Trophoblast cell (in vitro differentiated cells and primary cell): ENCODE data around the gene HRH4.

Source experiments
- DNase-seq, 2 donors: peaks; one replicate each; pipeline ENCODE4 v3.0.0-alpha.2; 2016
- H2AFZ ChIP-seq: 2 replicates; pipeline ENCODE4 v1.6.1; 2013; ENCODE audit warnings: low read length, moderate library complexity, mild to moderate bottlenecking; ENCODE audit not compliant: insufficient read depth, poor library complexity
- H2AK5ac ChIP-seq: 2 replicates; pipeline ENCODE4 v1.6.1; 2013; ENCODE audit warnings: mild to moderate bottlenecking, low read length
- H2BK120ac ChIP-seq: 2 replicates; pipeline ENCODE4 v1.6.1; 2013; ENCODE audit warnings: low read length, mild to moderate bottlenecking, moderate library complexity; ENCODE audit not compliant: insufficient read depth, poor library complexity
- H2BK12ac ChIP-seq: 2 replicates; pipeline ENCODE4 v1.6.1; 2013; ENCODE audit warnings: mild to moderate bottlenecking, low read length, moderate library complexity
- H2BK5ac ChIP-seq: 2 replicates; pipeline ENCODE4 v1.6.1; 2013; ENCODE audit warnings: low read length, low read depth, moderate library complexity, mild to moderate bottlenecking; ENCODE audit not compliant: poor library complexity
- H3K14ac ChIP-seq: 2 replicates; pipeline ENCODE4 v1.6.1; 2013; ENCODE audit warnings: mild to moderate bottlenecking, low read length
- H3K18ac ChIP-seq: 2 replicates; pipeline ENCODE4 v1.6.1; 2013; ENCODE audit warnings: mild to moderate bottlenecking, low read length
- H3K23ac ChIP-seq: 2 replicates; pipeline ENCODE4 v1.6.1; 2013; ENCODE audit warnings: low read length
- H3K27ac ChIP-seq: 2 replicates; pipeline ENCODE4 v1.5.1; 2013; ENCODE audit warnings: low read depth, mild to moderate bottlenecking, inconsistent platforms, low read length, moderate library complexity
- H3K27me3 ChIP-seq: 2 replicates; pipeline ENCODE4 v1.6.1; 2013; ENCODE audit warnings: inconsistent platforms, mild to moderate bottlenecking, low read length, moderate library complexity; ENCODE audit not compliant: insufficient read depth
- H3K36me3 ChIP-seq, 2 experiments: 1 replicate in 1 of 2; 2 replicates in 1 of 2; pipeline ENCODE4 v1.6.1; 2013; ENCODE audit warnings: low read length in 2 of 2, mild to moderate bottlenecking in 2 of 2, moderate library complexity in 1 of 2; ENCODE audit not compliant: insufficient read depth in 2 of 2, control insufficient read depth in 1 of 2
- H3K4ac ChIP-seq: 2 replicates; pipeline ENCODE4 v1.6.1; 2013; ENCODE audit warnings: low read depth, mild to moderate bottlenecking, low read length, moderate library complexity
- H3K4me1 ChIP-seq, 2 experiments: 1 replicate in 1 of 2; 2 replicates in 1 of 2; pipeline ENCODE4 v1.6.1; 2013; ENCODE audit warnings: low read length in 2 of 2, mild to moderate bottlenecking in 2 of 2, moderate library complexity in 1 of 2; ENCODE audit not compliant: insufficient read depth in 2 of 2, control insufficient read depth in 1 of 2
- H3K4me2 ChIP-seq: 2 replicates; pipeline ENCODE4 v1.6.1; 2013; ENCODE audit warnings: inconsistent platforms, mild to moderate bottlenecking, low read length, moderate library complexity
- H3K4me3 ChIP-seq: 2 replicates; pipeline ENCODE4 v1.5.1; 2013; ENCODE audit warnings: mild to moderate bottlenecking, low read depth, low read length, inconsistent platforms
- H3K79me1 ChIP-seq: one replicate; pipeline ENCODE4 v1.6.1; 2013; ENCODE audit warnings: low read length
- H3K79me2 ChIP-seq: 2 replicates; pipeline ENCODE4 v1.6.1; 2013; ENCODE audit warnings: low read length, mild to moderate bottlenecking; ENCODE audit not compliant: control insufficient read depth, insufficient read depth, poor library complexity
- H3K9ac ChIP-seq: 2 replicates; pipeline ENCODE4 v1.6.1; 2013; ENCODE audit warnings: mild to moderate bottlenecking, low read length
- H3K9me3 ChIP-seq: 2 replicates; pipeline ENCODE4 v1.6.1; 2013; ENCODE audit warnings: low read depth, mild to moderate bottlenecking, control low read depth, inconsistent platforms, low read length; ENCODE audit not compliant: insufficient read depth
- H4K12ac ChIP-seq: 2 replicates; pipeline ENCODE4 v1.6.1; 2013; ENCODE audit warnings: low read depth, mild to moderate bottlenecking, low read length, moderate library complexity
- H4K8ac ChIP-seq: 2 replicates; pipeline ENCODE4 v1.6.1; 2013; ENCODE audit warnings: low read depth, mild to moderate bottlenecking, low read length, moderate library complexity
- H4K91ac ChIP-seq: one replicate; pipeline ENCODE4 v1.6.1; 2013; ENCODE audit warnings: low read depth, mild to moderate bottlenecking, low read length, moderate library complexity
- WGBS: extraction: QIAGEN DNeasy Blood & Tissue Kit; methylation state at CpG from one replicate; pipeline ENCODE4 v1.1.7; 2013; ENCODE audit warnings: missing lambda C conversion rate; ENCODE audit not compliant: insufficient read length, insufficient coverage; ENCODE audit errors: extremely low coverage; 5-methylcytosine and 5-hydroxymethylcytosine counted together

The HRH4 gene

GRCh38 chr18:24514439-24514838 lies 54.0 kb downstream of the HRH4 start:
- H4K12ac ChIP-seq: no peak overlapping the region
- H2BK12ac ChIP-seq: no peak overlapping the region
- H4K8ac ChIP-seq: no peak overlapping the region
- no peak overlapping the region for H3K18ac ChIP-seq
- H2AFZ ChIP-seq: no peak overlapping the region
- no peak overlapping the region for H3K4me2 ChIP-seq
- no peak overlapping the region for H2AK5ac ChIP-seq
- no peaks in the 10 kb centered on the region for H3K79me1 ChIP-seq
- H2BK5ac ChIP-seq: no peak overlapping the region
- no peaks in the 10 kb centered on the region for H3K4me1 ChIP-seq
- H3K23ac ChIP-seq: no peak overlapping the region
- no peaks in the 10 kb centered on the region for H3K36me3 ChIP-seq
- no peaks in the 10 kb centered on the region for H3K27me3 ChIP-seq
- H3K4me3 ChIP-seq: no peak overlapping the region
- peaks cover 3% of the 10 kb centered on the region for H3K9me3 ChIP-seq
- no peak overlapping the region for H3K14ac ChIP-seq
- no peak overlapping the region for H2BK120ac ChIP-seq
- WGBS: no CpG with 5 or more reads among the region's 2 CpGs
- no peak overlapping the region for H4K91ac ChIP-seq
- DNase-seq: peak; percentile 15 to 69
- H3K79me2 ChIP-seq: no peaks in the 10 kb centered on the region
- no peak overlapping the region for H3K9ac ChIP-seq
- no peak overlapping the region for H3K4ac ChIP-seq
- no peak overlapping the region for H3K27ac ChIP-seq

GRCh38 chr18:24515721-24516120 lies 55.3 kb downstream of the HRH4 start:
- Histone ChIP-seq H4K91ac (no peak overlapping the region), H3K9me3 (peaks cover 3% of the 10 kb centered on the region), H3K27ac (no peak overlapping the region), H2BK5ac (no peak overlapping the region), H3K79me1 (no peaks in the 10 kb centered on the region), H3K27me3 (no peaks in the 10 kb centered on the region), H4K12ac (no peak overlapping the region), H2AFZ (no peak overlapping the region), H2BK12ac (no peak overlapping the region), H2BK120ac (no peak overlapping the region), H3K4me3 (no peak overlapping the region), H4K8ac (no peak overlapping the region), H3K4me1 (no peaks in the 10 kb centered on the region), H3K4ac (no peak overlapping the region), H3K79me2 (no peaks in the 10 kb centered on the region), H2AK5ac (no peak overlapping the region), H3K4me2 (no peak overlapping the region), H3K23ac (no peak overlapping the region), H3K36me3 (no peaks in the 10 kb centered on the region), H3K18ac (no peak overlapping the region), H3K14ac (no peak overlapping the region), H3K9ac (no peak overlapping the region)
- WGBS: no CpG with 5 or more reads among the region's 2 CpGs
- no peak for DNase-seq

- Histone ChIP-seq H3K79me1 (no peaks in the 10 kb centered on the region), H2BK120ac (no peak overlapping the region), H3K9ac (no peak overlapping the region), H3K4me1 (no peaks in the 10 kb centered on the region), H3K4me2 (no peak overlapping the region), H3K79me2 (no peaks in the 10 kb centered on the region), H4K91ac (no peak overlapping the region), H3K36me3 (no peaks in the 10 kb centered on the region), H3K23ac (no peak overlapping the region), H2AK5ac (no peak overlapping the region), H2BK12ac (no peak overlapping the region), H3K14ac (no peak overlapping the region), H2BK5ac (no peak overlapping the region), H3K27ac (no peak overlapping the region), H4K8ac (no peak overlapping the region), H3K4me3 (no peak overlapping the region), H3K9me3 (peaks cover 3% of the 10 kb centered on the region), H3K4ac (no peak overlapping the region), H4K12ac (no peak overlapping the region), H2AFZ (no peak overlapping the region), H3K18ac (no peak overlapping the region), H3K27me3 (no peaks in the 10 kb centered on the region)
- no CpG with 5 or more reads among the region's 3 CpGs for WGBS
- DNase-seq: no peak
Observed at GRCh38 chr18:24516261-24516660, 55.8 kb downstream of the HRH4 start.

- Histone ChIP-seq H2AFZ (no peak overlapping the region), H3K9ac (no peak overlapping the region), H3K23ac (no peak overlapping the region), H3K27me3 (no peaks in the 10 kb centered on the region), H4K12ac (no peak overlapping the region), H2AK5ac (no peak overlapping the region), H4K91ac (no peak overlapping the region), H3K27ac (no peak overlapping the region), H4K8ac (no peak overlapping the region), H3K79me1 (no peaks in the 10 kb centered on the region), H3K4me3 (no peak overlapping the region), H3K14ac (no peak overlapping the region), H3K36me3 (no peaks in the 10 kb centered on the region), H3K9me3 (peaks cover 3% of the 10 kb centered on the region), H3K79me2 (no peaks in the 10 kb centered on the region), H2BK120ac (no peak overlapping the region), H2BK5ac (no peak overlapping the region), H3K4ac (no peak overlapping the region), H3K4me1 (no peaks in the 10 kb centered on the region), H3K4me2 (no peak overlapping the region), H3K18ac (no peak overlapping the region), H2BK12ac (no peak overlapping the region)
- no peak for DNase-seq
- WGBS: no CpG with 5 or more reads among the region's 8 CpGs
Observed at GRCh38 chr18:24517554-24517953, 57.1 kb downstream of the HRH4 start.
